RKO (cell line): ENCODE results near the gene AATK.

Experiments used
- DNase-seq: peaks from one replicate; pipeline ENCODE4 v3.0.0-alpha.2; 2016; ENCODE audit warnings: low spot score

Gene AATK

GRCh38 chr17:81113158-81113724 lies 52.8 kb downstream of the AATK start:
- DNase-seq = no peak

DNA sequence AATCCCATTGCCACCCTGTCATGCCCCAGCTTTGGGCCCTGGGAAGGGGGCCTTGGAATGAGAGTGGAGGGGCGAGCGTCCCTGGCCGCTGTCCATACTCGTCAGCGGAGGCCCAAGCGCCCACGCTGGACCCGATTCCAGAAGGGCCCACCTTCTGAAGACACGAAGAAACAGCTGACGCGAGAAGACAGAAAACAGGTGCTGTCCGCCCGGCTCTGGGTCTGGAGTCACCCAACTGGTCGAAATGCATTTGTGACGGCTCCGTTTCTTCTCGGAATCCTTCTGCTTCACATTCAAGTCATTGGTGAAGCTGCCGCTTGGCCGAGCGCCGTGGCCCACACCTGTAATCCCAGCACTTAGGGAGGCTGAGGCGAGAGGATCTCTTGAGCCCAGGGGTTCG lies 53.6 kb downstream of the AATK start:
- DNase-seq = no peak

DNA sequence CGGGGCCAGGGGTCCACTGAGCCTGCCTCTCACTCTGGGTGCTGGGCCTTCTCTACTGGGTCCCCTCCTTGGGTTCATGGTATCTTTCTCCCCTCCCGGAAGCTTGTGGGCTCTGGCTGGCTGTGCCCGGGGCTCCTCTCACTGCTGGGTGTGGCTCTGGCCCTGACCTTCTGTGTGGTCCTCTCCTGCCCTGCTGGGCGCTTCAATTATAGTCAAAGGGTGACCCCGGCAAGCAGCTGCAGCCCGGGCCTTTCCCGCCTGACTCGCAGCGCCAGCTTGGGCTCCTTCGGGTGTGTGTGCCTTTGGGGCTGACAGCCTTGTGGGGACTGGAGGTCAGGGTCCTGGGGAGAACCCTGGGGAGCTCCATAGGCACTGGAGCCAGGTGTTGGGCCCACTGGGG lies 55.0 kb downstream of the AATK start:
- DNase-seq = no peak

- DNase-seq = no peak
Observed at GRCh38 chr17:81110488-81111040, 55.5 kb downstream of the AATK start.

GRCh38 chr17:81109957-81110356 lies 56.1 kb downstream of the AATK start:
- DNase-seq = no peak

- DNase-seq = no peak
Observed at GRCh38 chr17:81108220-81108619, 57.8 kb downstream of the AATK start.

- no peak for DNase-seq
Observed at GRCh38 chr17:81106716-81107115, 59.3 kb downstream of the AATK start.

DNA sequence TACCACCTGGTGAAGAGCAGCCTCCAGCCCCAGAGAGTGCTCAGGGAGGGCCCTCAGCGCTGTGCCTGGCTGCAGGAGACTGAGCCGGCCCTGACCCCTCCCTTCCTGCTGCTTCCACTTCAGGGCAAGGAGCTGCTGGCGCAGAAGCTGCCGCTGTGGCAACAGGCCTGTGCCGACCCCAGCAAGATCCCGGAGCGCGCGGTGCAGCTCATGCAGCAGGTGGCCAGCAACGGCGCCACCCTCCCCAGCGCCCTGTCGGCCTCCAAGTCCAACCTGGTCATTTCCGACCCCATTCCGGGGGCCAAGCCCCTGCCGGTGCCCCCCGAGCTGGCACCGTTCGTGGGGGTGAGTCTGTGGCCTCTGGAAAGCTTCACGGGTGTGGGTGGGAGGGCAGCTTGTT lies 62.6 kb downstream of the AATK start:
- DNase-seq = no peak

GRCh38 chr17:81102869-81103268 lies 63.2 kb downstream of the AATK start:
- DNase-seq = no peak

GRCh38 chr17:81102352-81102751 lies 63.7 kb downstream of the AATK start:
- DNase-seq = no peak

- peak; percentile 86 for DNase-seq
Observed at GRCh38 chr17:81101614-81102306, 64.3 kb downstream of the AATK start.

GRCh38 chr17:81100668-81101067 lies 65.4 kb downstream of the AATK start:
- no peak for DNase-seq

GRCh38 chr17:81099888-81100287 lies 66.1 kb downstream of the AATK start:
- DNase-seq = no peak

- no peak for DNase-seq
Observed at GRCh38 chr17:81097943-81098308, 68.1 kb downstream of the AATK start.

DNA sequence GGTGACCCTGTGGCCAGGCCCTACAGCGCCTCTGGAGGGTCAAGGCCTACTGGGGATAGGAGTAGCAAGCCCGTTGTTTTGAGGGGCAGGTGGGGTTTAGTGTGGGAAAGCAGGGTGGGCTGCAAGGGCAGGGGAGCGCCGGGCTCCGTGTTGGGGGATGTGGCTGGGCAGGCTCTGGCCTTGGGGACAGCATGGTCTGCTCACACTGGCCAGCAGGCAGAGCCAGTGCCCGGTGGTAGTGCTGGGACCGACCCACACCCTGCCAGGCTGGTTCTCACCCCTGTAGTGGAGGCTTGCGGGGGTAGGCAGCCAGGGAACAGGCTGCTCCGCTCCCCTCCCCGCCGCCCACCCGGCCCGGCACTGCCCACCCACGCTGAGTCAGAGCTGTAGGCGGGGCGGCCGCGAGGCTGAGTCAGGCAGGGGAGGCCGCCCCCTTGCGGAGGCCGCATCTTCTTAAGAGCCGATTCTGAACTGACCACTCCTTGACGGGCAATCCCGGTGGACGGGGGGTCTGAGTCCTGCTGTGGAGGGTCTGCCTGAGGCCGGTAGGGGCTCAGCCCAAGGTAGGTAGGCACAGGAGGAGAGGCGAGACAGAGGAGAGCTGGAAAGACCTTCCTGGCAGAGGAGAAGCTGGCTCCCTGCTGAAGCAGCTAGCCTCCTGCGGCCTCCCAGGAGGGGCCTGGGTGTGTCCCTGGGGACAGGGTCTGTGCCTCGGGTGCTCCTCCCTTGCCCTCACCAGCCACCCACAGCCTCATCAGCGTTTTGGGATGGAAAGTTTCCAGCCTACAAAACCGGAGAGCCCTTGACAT lies 68.7 kb downstream of the AATK start:
- peak; percentile 73 for DNase-seq

GRCh38 chr17:81096741-81097133 lies 69.3 kb downstream of the AATK start:
- no peak for DNase-seq

GRCh38 chr17:81095383-81095762 lies 70.6 kb downstream of the AATK start:
- no peak for DNase-seq

- peak; percentile 13 for DNase-seq
Observed at GRCh38 chr17:81094509-81095382, 71.3 kb downstream of the AATK start.

- no peak for DNase-seq
Observed at GRCh38 chr17:81093619-81094508, 72.2 kb downstream of the AATK start.

GRCh38 chr17:81092518-81093095 lies 73.4 kb downstream of the AATK start:
- no peak for DNase-seq
